ENCODE measurements around the gene ZSCAN5C. TPM values are rescaled to one million over a fixed set of nuclear protein-coding genes. Genes with fewer than 3 reads are reported as not detected.
"Not testable (repeated sequence)": the region's sequence is repeated elsewhere in the genome, so short reads cannot be mapped to it uniquely, and the experiment has no call there.

Gene ZSCAN5C
- total and polyA plus RNA-seq, 7 donors, result not detected

DNA sequence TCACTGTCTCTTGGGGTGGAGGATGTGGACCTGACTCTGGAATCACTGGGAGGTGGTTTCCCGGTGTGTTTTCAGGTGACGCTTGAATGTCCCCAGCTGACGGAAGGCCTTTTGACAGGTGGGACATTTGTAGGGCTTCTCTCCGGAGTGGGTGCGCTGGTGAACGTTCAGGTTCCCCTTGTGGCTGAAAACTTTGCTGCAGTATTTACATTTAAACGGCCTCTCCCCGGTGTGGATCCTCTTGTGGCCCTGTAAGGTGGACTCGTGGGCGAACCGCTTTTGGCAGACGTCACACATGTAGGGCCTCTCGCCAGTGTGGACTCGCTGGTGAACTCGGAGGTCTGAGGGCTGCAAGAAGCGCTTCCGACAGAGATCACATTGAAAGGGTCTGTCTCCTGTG is 12.3 kb upstream of the ZSCAN5C start:
- Histone ChIP-seq H3K27me3 (peaks cover 0 to 7% (median 0%) of the 10 kb centered on the region in 3 donors), H3K36me3 (no peaks in the 10 kb centered on the region), H3K27ac (no peak overlapping the region), H3K4me3 (no peak overlapping the region), H3K9me3 (no peaks in the 10 kb centered on the region), H3K4me1 (no peaks in the 10 kb centered on the region)
- 76 to 78% methylated on average over 17 of the region's 17 CpGs for WGBS, 2 donors
- TF ChIP-seq, protein P1, sequence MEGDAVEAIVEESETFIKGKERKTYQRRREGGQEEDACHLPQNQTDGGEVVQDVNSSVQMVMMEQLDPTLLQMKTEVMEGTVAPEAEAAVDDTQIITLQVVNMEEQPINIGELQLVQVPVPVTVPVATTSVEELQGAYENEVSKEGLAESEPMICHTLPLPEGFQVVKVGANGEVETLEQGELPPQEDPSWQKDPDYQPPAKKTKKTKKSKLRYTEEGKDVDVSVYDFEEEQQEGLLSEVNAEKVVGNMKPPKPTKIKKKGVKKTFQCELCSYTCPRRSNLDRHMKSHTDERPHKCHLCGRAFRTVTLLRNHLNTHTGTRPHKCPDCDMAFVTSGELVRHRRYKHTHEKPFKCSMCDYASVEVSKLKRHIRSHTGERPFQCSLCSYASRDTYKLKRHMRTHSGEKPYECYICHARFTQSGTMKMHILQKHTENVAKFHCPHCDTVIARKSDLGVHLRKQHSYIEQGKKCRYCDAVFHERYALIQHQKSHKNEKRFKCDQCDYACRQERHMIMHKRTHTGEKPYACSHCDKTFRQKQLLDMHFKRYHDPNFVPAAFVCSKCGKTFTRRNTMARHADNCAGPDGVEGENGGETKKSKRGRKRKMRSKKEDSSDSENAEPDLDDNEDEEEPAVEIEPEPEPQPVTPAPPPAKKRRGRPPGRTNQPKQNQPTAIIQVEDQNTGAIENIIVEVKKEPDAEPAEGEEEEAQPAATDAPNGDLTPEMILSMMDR (IDR thresholded peaks at IDR 0.05), result no peak
- no peak for TF ChIP-seq POLR2A (IDR thresholded peaks at IDR 0.05)
- no peak for TF ChIP-seq EP300 (IDR thresholded peaks at IDR 0.05)
- TF ChIP-seq POLR2AphosphoS5 (IDR thresholded peaks at IDR 0.05), result no peak
- DNase-seq, result no peak
- intact Hi-C loops (cut with DNase I), result no loop called here

DNA sequence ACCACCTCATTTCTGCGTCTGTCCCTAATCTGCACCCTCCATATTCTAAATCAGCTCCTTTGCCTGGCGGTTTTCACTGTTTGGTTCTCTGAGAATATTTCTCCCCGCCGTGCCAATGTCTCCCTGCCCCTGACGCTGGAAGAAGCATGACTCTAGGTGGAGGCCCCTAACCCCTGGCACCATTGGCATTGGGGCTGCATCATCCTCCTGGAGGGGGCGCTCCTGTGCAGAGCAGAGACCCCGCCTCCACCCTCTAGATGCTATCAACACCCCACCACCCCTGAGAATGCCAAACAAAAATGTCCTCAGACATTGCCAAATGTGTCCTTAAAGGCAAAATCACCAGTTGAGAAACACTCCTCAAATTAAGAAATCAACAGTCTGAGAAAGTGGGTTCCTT is 11.0 kb upstream of the ZSCAN5C start:
- no peak for DNase-seq
- no peaks in the 10 kb centered on the region for H3K9me3 ChIP-seq
- 75 to 82% methylated on average over 7 of the region's 7 CpGs for WGBS, 2 donors
- H3K4me3 ChIP-seq, result no peak overlapping the region
- H3K27ac ChIP-seq, result no peak overlapping the region
- no peaks in the 10 kb centered on the region for H3K36me3 ChIP-seq
- no peaks in the 10 kb centered on the region for H3K4me1 ChIP-seq
- intact Hi-C loops (cut with DNase I), result no loop called here
- TF ChIP-seq EP300 (IDR thresholded peaks at IDR 0.05) (no peak), POLR2A (IDR thresholded peaks at IDR 0.05) (no peak), POLR2AphosphoS5 (IDR thresholded peaks at IDR 0.05) (no peak)
- TF ChIP-seq, protein P1 (IDR thresholded peaks at IDR 0.05), result no peak
- peaks cover 0 to 6% (median 0%) of the 10 kb centered on the region in 3 donors for H3K27me3 ChIP-seq

DNA sequence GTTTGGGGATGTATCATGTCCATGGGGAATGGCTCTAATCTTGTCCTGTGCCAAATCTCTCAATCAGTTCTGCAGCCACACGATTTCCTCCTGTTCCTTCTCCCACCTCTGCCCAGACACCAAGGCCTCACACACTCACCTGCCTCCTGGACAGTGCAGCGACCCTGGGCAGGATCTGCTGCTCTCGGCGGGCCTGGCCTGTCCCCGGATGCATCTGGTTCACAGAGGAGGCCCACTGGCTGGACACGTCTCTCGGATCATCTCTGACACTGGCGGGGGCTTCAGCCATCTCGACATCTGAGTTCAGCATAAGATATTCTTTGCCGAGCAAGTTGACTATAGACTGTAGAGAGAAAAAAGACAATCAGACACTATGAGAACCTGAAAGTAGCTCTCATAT is 10.4 kb upstream of the ZSCAN5C start:
- no peak overlapping the region for H3K27ac ChIP-seq
- H3K4me3 ChIP-seq, result no peak overlapping the region
- 87 to 88% methylated on average over 10 of the region's 10 CpGs for WGBS, 2 donors
- H3K36me3 ChIP-seq, result no peaks in the 10 kb centered on the region
- H3K9me3 ChIP-seq, result no peaks in the 10 kb centered on the region
- TF ChIP-seq, protein P1 (IDR thresholded peaks at IDR 0.05), result no peak
- TF ChIP-seq POLR2AphosphoS5 (IDR thresholded peaks at IDR 0.05), result no peak
- no peak for DNase-seq
- no peaks in the 10 kb centered on the region for H3K4me1 ChIP-seq
- H3K27me3 ChIP-seq, result peaks cover 0 to 1% (median 0%) of the 10 kb centered on the region in 3 donors
- intact Hi-C loops (cut with DNase I), result no loop called here

DNA sequence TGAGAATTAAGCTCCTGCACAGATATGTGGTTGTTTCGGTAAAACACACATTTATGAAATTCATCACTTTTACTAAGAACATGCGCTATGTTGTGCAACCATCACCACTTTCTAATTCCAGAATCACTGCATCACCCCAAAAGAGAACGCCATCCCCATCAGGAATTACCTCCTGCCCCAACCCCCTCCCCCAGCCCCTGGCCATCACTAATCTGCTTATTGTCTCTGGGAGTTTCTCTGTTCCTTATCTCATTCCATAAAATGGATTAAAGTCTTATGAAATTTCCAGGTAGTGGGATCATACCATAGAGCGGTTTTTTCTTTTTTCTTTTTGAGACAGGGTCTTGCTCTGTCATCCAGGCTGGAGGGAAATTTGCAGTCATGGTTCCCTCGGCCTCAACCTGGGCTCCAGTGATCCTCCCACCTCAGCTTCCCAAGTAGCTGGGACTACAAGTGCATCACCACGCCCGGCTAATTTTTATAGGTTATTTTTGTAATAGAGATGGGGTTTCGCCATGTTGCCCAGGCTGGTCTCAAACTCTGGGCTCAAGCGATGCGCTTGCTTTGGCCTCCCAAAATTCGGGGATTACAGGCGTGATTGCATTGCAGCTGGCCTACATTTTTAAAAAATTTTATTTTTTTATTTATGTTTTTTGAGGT is 8.0 kb upstream of the ZSCAN5C start:
- no peaks in the 10 kb centered on the region for H3K36me3 ChIP-seq
- no peak overlapping the region for H3K27ac ChIP-seq
- no peaks in the 10 kb centered on the region for H3K27me3 ChIP-seq
- 89 to 91% methylated on average over 12 of the region's 12 CpGs for WGBS, 2 donors
- no peak for TF ChIP-seq POLR2A (IDR thresholded peaks at IDR 0.05)
- no peak for TF ChIP-seq POLR2AphosphoS5 (IDR thresholded peaks at IDR 0.05)
- TF ChIP-seq EP300 (IDR thresholded peaks at IDR 0.05), result no peak
- TF ChIP-seq, protein P1 (IDR thresholded peaks at IDR 0.05), result no peak
- no peak for DNase-seq
- H3K4me3 ChIP-seq, result no peak overlapping the region
- H3K9me3 ChIP-seq, result no peaks in the 10 kb centered on the region
- H3K4me1 ChIP-seq, result no peaks in the 10 kb centered on the region
- intact Hi-C loops (cut with DNase I), result no loop called here

DNA sequence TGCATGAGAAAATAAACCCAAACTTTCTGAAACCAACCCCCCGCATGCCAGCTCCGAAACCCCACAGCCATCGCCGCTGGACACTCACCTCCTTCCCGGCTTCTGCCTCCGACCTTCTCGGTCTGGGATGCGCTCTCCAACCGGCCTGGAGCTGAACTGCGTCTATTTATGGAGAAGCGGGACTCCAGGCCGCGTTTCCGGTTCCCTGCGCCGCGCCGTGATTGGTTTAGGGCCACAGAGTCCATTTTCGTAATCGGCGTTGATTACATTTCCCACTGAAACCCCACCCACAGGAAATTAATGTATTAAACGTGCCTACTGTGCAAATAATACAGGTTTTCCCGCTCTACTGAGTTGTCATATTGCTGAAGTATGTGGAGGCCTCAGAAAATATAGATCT is 4.4 kb upstream of the ZSCAN5C start, which contains the start of gene ZSCAN5B:
Gene ZSCAN5B (minus strand): TSS at position 138 of the 400 bp plus-strand sequence. CDS start 4,731 bp downstream, outside the sequence.
- H3K27me3 ChIP-seq; H3K27ac ChIP-seq; H3K4me3 ChIP-seq; H3K4me1 ChIP-seq; H3K36me3 ChIP-seq; H3K9me3 ChIP-seq; intact Hi-C loops (cut with DNase I); DNase-seq: not testable (repeated sequence)
- WGBS, 2 donors, result 89 to 92% methylated on average over 23 of the region's 23 CpGs
